GM12873 (cell line): ENCODE results near the gene CUEDC1.

Experiments used
- TF ChIP-seq, protein P1 (sequence below): IDR thresholded peaks from 2 replicates; pipeline ENCODE4 v1.5.1; 2012; ENCODE audit warnings: low read depth, mild to moderate bottlenecking, moderate library complexity, low read length, control low read depth; ENCODE audit not compliant: insufficient read depth; ENCODE audit errors: missing control alignments

The CUEDC1 gene

DNA sequence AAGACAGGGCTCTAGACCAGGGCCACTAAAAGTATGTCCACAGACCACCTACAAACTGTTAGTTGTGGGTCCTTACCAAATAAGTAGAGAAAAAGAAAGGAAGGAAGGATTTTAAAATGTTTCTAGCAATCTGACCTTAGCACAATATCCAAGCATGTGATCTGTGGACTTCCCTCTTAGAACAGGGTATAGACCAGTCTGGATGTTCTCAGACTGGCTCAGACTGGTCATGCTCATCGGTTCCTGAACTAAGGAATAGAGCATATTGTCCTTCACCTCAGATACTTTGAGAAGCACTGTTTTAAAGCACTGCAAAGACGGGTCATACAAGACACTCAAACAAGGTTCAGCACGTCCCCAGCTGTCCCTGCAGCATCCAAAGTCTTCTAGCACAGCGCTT, 25.8 kb downstream of the CUEDC1 start:
- TF ChIP-seq, protein P1, sequence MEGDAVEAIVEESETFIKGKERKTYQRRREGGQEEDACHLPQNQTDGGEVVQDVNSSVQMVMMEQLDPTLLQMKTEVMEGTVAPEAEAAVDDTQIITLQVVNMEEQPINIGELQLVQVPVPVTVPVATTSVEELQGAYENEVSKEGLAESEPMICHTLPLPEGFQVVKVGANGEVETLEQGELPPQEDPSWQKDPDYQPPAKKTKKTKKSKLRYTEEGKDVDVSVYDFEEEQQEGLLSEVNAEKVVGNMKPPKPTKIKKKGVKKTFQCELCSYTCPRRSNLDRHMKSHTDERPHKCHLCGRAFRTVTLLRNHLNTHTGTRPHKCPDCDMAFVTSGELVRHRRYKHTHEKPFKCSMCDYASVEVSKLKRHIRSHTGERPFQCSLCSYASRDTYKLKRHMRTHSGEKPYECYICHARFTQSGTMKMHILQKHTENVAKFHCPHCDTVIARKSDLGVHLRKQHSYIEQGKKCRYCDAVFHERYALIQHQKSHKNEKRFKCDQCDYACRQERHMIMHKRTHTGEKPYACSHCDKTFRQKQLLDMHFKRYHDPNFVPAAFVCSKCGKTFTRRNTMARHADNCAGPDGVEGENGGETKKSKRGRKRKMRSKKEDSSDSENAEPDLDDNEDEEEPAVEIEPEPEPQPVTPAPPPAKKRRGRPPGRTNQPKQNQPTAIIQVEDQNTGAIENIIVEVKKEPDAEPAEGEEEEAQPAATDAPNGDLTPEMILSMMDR = no peak

DNA sequence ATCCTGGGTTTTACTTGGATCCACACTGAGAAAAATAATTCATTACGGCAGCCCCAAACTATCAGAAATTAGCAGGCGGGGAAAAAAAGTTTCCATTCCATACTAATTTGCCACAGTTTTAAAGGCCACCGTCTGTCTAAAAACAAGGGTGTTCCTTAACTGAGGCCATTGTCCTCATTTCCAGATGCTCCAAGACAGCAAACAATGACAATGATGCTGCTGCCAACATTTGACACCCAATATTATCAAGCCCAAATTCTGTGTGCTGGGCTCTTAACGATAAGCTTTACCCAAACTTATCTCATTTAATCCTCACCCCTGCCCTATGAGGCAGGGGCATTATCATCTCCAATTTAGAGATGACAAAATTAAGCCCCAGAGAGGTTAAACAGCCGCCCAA, 26.3 kb downstream of the CUEDC1 start:
- TF ChIP-seq, protein P1 = no peak

DNA sequence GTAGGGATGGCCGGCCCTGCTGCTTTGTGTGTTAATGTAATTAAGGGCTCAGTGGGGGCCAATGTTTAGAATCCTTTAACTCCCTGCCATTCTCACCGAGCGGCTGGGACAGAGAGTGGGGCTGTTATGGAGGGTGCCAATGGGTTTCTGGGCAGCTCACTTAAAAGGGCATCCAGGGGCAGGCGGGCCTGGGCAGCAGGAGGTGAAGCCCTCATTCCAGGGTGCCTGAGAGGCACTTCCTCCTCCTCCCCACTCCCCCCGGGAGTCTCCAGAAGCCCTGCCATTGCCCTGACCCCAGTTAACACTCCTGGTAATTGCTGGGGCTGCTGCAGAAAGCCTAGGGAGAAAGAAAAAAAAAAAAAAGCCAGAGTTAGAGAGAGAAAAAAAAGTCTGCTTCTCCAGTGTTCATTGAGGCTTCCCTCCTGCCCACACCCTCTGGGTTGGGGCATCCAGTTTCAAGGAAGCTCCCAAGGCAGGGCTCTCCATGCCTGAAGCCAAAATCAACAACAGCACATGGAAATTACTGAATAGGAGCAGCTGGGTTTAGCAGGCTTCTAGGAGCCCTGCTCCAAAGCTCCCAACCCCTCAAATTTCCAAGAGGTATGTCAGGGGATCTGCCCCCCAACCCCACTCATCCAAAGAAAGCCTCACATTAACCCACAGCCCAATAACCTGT, 28.0 kb downstream of the CUEDC1 start:
- TF ChIP-seq, protein P1 = no peak

DNA sequence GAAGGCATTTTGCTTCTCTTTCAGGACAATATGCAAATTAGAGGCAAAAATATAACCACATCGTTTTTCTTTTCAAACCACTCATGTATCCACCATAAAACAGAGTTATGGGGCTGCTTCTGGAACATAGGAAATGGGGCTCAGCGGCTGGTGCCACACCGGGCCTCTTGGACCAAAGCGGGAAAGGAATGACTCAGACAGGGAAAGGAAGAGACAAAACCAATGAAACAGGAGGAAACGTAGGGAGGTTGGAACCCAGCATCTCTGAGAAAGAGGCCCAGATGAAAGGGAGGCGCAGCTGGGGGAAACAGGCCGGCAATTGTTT, 28.5 kb downstream of the CUEDC1 start:
- TF ChIP-seq, protein P1 = no peak

DNA sequence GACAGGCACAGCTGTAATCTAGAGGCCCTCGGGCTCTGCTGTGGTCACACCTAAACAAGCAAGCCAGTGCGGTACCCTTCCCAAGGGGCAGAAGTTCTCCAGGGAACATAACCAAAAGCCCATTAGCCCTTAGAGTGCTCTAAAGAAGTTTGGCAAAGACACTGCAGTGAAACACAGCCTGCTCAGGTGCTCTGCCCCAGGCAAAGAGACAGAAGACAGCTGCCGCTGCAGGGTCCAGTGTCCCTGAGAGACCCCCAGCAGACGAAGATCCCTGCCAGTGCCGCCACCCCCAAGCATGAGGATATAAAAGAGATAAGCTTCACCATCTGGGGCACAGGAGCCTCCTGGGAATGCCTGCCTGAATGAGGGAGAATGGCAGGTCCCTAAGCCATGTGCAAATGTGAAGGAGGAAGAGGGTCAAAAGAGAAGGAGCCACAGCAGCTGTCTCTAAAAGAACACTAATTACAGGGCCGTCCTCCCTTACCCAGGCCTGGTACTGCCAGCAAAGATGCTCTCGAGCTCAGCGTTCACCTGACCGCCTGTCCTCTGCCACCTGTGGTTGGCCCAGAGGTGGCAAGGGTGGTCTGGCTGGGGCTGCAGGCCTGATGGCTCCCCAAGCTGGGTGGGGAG, 29.7 kb downstream of the CUEDC1 start:
- TF ChIP-seq, protein P1 = no peak

DNA sequence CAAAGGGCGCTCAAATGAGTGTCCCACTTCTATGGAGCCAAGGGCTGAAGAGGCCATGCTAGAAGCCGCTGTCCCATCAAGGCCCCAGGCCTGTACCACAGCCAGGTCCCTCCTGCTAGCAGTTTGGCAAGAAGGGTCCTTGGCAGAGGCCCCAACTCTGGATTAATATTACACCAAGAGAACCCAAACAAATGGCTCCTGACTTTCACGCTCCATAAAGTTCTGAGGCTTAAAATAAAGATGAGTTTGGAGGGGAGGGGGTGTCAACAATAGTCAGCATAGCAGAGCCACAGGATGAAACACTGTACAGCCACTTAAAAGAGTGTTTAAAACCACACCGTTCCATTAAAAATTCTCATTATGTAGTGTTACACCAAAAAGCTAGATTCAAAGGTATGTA, 30.5 kb downstream of the CUEDC1 start:
- TF ChIP-seq, protein P1 = no peak

DNA sequence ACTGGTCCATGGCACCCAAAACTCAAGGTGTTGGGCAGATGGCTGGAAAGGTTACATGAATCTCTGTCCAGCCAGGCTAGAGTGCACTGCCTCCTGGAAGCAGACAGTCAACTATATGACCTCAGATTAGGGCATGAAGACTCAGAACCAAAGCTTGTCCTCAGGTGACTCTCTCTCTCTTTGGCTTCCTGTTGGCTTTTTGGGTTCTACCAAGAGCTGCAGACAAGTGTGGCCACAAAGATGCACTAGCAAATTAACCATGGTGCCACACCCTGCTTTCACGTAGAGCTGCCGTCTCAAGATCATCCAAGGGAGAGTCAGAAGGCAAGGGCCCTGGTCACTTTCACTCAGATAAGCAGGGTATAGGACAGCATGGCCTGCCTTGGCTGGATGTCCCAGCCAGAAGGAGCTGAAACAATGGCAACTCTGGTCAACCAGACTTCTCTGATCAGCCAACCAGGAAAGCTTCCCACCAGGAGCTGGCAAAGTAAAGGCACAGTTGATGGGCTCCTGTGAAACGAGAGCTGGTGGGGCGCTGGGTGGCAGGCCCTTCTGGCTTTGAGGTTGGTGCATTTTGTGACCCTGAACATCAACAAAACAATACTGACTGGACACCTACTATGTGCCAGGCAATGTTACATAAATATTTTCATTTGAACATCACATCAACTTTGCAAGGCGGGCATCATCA, 31.9 kb downstream of the CUEDC1 start:
- TF ChIP-seq, protein P1 = no peak
